HEK293 (cell line): Measurements from ENCODE around the gene FAM124A.
"Not testable (repeated sequence)": the region's sequence is repeated elsewhere in the genome, so short reads cannot be mapped to it uniquely, and the experiment has no call there.

Source experiments
- CTCF ChIA-PET: fragments of 350-600 bp; formaldehyde crosslinking; extraction: SDS; loops from one replicate; lab custom pipeline; 2021; ENCODE audit warnings: antibody characterized with exemption; lab: Yijun Ruan, JAX
- POLR2A ChIA-PET: fragments of 300-600 bp; formaldehyde crosslinking; extraction: SDS; loops from one replicate; lab custom pipeline; 2020; ENCODE audit warnings: antibody characterized with exemption, inconsistent platforms; lab: Yijun Ruan, JAX
- H3K27ac ChIP-seq: fragments of 200-500 bp; sonication (Bioruptor generic); 2 replicates; pipeline ENCODE4 v1.5.1; 2014; ENCODE audit warnings: low read depth, low read length, control low read depth, inconsistent platforms; ENCODE audit errors: extremely low read depth
- H3K36me3 ChIP-seq, 2 experiments: fragments of 200-500 bp in 1 of 2; sonication (Bioruptor generic) in 1 of 2; 1 replicate in 1 of 2; 2 replicates in 1 of 2; pipeline ENCODE4 v1.5.1; 2014 to 2017; ENCODE audit warnings: inconsistent platforms in 2 of 2, low read length in 2 of 2; ENCODE audit not compliant: control insufficient read depth in 2 of 2, insufficient read depth in 1 of 2
- H3K4me1 ChIP-seq: fragments of 200-500 bp; sonication (Bioruptor generic); 2 replicates; pipeline ENCODE4 v1.5.1; 2014; ENCODE audit warnings: mild to moderate bottlenecking, low read length, inconsistent platforms; ENCODE audit not compliant: control insufficient read depth, insufficient read depth
- H3K4me3 ChIP-seq: 2 replicates; pipeline ENCODE4 v1.5.1; 2011; ENCODE audit warnings: low read depth, mild to moderate bottlenecking, control low read depth, low read length, moderate library complexity
- H3K9me3 ChIP-seq: fragments of 200-500 bp; sonication (Bioruptor generic); 2 replicates; pipeline ENCODE4 v1.5.1; 2014; ENCODE audit warnings: low read depth, low read length, inconsistent platforms; ENCODE audit not compliant: control insufficient read depth, insufficient read depth
- EGR2 ChIP-seq: fragments of 450-650 bp; formaldehyde crosslinking; IDR thresholded peaks from 2 replicates; pipeline ENCODE4 v1.5.1; 2016; ENCODE audit warnings: low read depth, missing biosample characterization, missing genetic modification characterization
- GFI1B ChIP-seq: fragments of 450-650 bp; formaldehyde crosslinking; IDR thresholded peaks from 2 replicates; pipeline ENCODE4 v1.5.1; 2016; ENCODE audit warnings: missing biosample characterization, missing genetic modification characterization
- GLI2 ChIP-seq: fragments of 450-650 bp; formaldehyde crosslinking; IDR thresholded peaks from 2 replicates; pipeline ENCODE4; 2017; ENCODE audit warnings: missing biosample characterization, missing genetic modification characterization, low read depth, borderline replicate concordance
- GLI4 ChIP-seq: fragments of 450-650 bp; formaldehyde crosslinking; IDR thresholded peaks from 2 replicates; pipeline ENCODE4 v1.5.1; 2016; ENCODE audit warnings: missing biosample characterization, missing genetic modification characterization
- HOXC10 ChIP-seq: sonication (generic); formaldehyde crosslinking; IDR thresholded peaks from 2 replicates; pipeline ENCODE4 v1.8.1; 2023; ENCODE audit warnings: mild to moderate bottlenecking, missing genetic modification reagents
- ZFHX2 ChIP-seq: fragments of 450-650 bp; formaldehyde crosslinking; conservative IDR thresholded peaks from 2 replicates; pipeline ENCODE4 v1.5.1; 2016; ENCODE audit warnings: missing biosample characterization, missing genetic modification characterization
- ZFP69B ChIP-seq: fragments of 450-650 bp; formaldehyde crosslinking; IDR thresholded peaks from 2 replicates; pipeline ENCODE4 v1.5.1; 2016; ENCODE audit warnings: missing biosample characterization, missing genetic modification characterization
- ZNF184 ChIP-seq: fragments of 450-650 bp; IDR thresholded peaks from 2 replicates; pipeline ENCODE4 v1.5.1; 2018; ENCODE audit warnings: missing biosample characterization, mild to moderate bottlenecking, missing genetic modification characterization
- ZNF221 ChIP-seq: fragments of 450-650 bp; formaldehyde crosslinking; IDR thresholded peaks from 2 replicates; pipeline ENCODE4 v1.5.1; 2017; ENCODE audit warnings: missing biosample characterization, missing genetic modification characterization, borderline replicate concordance
- ZNF571 ChIP-seq: fragments of 450-650 bp; formaldehyde crosslinking; IDR thresholded peaks from 2 replicates; pipeline ENCODE4 v1.5.0; 2017; ENCODE audit warnings: missing biosample characterization, missing genetic modification characterization
- ZNF624 ChIP-seq: fragments of 450-650 bp; formaldehyde crosslinking; IDR thresholded peaks from 2 replicates; pipeline ENCODE4 v1.5.1; 2017; ENCODE audit warnings: missing biosample characterization, missing genetic modification characterization
- ZNF660 ChIP-seq: fragments of 450-650 bp; IDR thresholded peaks from 2 replicates; pipeline ENCODE4 v1.5.1; 2018; ENCODE audit warnings: missing biosample characterization, mild to moderate bottlenecking, missing genetic modification characterization
- ZSCAN23 ChIP-seq: fragments of 450-650 bp; formaldehyde crosslinking; IDR thresholded peaks from 2 replicates; pipeline ENCODE4 v1.5.1; 2016; ENCODE audit warnings: missing biosample characterization, missing genetic modification characterization
- TF ChIP-seq, protein P1 (sequence below): fragments of 450-650 bp; formaldehyde crosslinking; IDR thresholded peaks from 2 replicates; pipeline ENCODE4 v1.5.1; 2017; ENCODE audit warnings: missing biosample characterization, mild to moderate bottlenecking, missing genetic modification characterization, moderate library complexity
- TF ChIP-seq, protein P2 (sequence below): fragments of 450-650 bp; formaldehyde crosslinking; IDR thresholded peaks from 2 replicates; pipeline ENCODE4 v1.5.1; 2016; ENCODE audit warnings: missing biosample characterization, missing genetic modification characterization
- TF ChIP-seq, protein P3 (sequence below): fragments of 450-650 bp; formaldehyde crosslinking; IDR thresholded peaks from 2 replicates; pipeline ENCODE4 v1.5.1; 2016; ENCODE audit warnings: missing biosample characterization, missing genetic modification characterization
- TF ChIP-seq, protein P4 (sequence below): fragments of 450-650 bp; formaldehyde crosslinking; conservative IDR thresholded peaks from 2 replicates; pipeline ENCODE4 v1.5.1; 2016; ENCODE audit warnings: low read depth, missing biosample characterization, missing genetic modification characterization
- TF ChIP-seq, protein P5 (sequence below): fragments of 450-650 bp; formaldehyde crosslinking; IDR thresholded peaks from 2 replicates; pipeline ENCODE4 v1.5.1; 2017; ENCODE audit warnings: missing biosample characterization, missing genetic modification characterization

Gene FAM124A

DNA sequence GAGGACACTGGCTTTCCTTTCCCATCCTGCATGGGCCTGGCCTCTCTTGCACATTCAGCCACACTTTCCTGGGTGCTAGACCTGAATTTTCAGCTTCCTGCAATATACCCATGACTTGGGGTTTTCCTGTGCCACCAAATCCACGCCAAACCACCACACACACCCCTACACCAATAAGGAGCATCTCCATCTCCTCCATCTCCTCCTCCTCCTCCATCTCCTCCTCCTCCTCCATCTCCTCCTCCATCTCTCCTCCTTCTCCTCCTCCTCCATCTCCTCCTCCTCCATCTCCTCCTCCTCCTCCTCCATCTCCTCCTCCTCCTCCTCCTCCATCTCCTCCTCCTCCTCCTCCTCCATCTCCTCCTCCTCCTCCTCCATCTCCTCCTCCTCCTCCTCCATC is 66.1 kb downstream of the FAM124A start:
- H3K27ac ChIP-seq, POLR2A ChIA-PET, H3K9me3 ChIP-seq: not testable (repeated sequence)
- TF ChIP-seq ZFHX2 (tag by site-specific recombination) (peak; percentile 56; the same call in 1 of the 2 replicates), EGR2 (tag by site-specific recombination) (peak; percentile 66; the same call in 1 of the 2 replicates)
- TF ChIP-seq, all 188 proteins: peak for 2; not testable (repeated sequence) for 186
- not testable (repeated sequence) for H3K4me1 ChIP-seq, H3K4me3 ChIP-seq, H3K36me3 ChIP-seq
- CTCF ChIA-PET: interaction anchor here (0.5 to 5.1 kb wide), 7 partner anchors 8 to 1313 kb away, joined by 3 to 112 read pairs (median 6); no protein-coding TSS in a partner anchor

DNA sequence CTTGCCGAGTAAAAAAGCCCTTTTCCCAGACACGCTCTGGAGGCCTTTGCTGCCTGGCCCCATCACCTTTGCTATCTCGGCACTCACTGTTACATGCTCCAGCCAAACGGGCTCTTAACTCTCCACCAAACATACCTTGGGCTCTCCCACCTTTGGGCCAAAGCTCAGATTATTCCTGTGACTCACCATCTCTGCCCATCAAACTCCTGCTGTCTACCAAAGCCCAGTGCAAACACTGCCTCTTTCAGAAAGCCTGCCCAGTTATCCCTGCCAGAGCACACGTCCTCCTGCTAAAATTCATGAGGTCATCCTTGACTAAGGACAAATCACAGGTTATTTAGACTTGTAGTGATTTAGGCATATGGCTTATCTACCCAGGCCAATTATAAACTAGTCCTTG is 69.1 kb downstream of the FAM124A start:
- no peaks in the 10 kb centered on the region for H3K4me1 ChIP-seq
- H3K27ac ChIP-seq: no peak overlapping the region
- H3K4me3 ChIP-seq: no peak overlapping the region
- TF ChIP-seq GFI1B (tag by site-specific recombination): 0 out of 2 replicates have a peak, but pooled peaks have one; percentile 33
- TF ChIP-seq, protein P1, sequence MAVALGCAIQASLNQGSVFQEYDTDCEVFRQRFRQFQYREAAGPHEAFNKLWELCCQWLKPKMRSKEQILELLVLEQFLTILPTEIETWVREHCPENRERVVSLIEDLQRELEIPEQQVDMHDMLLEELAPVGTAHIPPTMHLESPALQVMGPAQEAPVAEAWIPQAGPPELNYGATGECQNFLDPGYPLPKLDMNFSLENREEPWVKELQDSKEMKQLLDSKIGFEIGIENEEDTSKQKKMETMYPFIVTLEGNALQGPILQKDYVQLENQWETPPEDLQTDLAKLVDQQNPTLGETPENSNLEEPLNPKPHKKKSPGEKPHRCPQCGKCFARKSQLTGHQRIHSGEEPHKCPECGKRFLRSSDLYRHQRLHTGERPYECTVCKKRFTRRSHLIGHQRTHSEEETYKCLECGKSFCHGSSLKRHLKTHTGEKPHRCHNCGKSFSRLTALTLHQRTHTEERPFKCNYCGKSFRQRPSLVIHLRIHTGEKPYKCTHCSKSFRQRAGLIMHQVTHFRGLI (tag by site-specific recombination): no peak
- no peaks in the 10 kb centered on the region for H3K36me3 ChIP-seq
- POLR2A ChIA-PET: no interaction called here
- no peaks in the 10 kb centered on the region for H3K9me3 ChIP-seq
- CTCF ChIA-PET: interaction anchor here (1.6 kb wide), 1 partner anchor 165 kb away, joined by 5 read pairs; no protein-coding TSS in a partner anchor

DNA sequence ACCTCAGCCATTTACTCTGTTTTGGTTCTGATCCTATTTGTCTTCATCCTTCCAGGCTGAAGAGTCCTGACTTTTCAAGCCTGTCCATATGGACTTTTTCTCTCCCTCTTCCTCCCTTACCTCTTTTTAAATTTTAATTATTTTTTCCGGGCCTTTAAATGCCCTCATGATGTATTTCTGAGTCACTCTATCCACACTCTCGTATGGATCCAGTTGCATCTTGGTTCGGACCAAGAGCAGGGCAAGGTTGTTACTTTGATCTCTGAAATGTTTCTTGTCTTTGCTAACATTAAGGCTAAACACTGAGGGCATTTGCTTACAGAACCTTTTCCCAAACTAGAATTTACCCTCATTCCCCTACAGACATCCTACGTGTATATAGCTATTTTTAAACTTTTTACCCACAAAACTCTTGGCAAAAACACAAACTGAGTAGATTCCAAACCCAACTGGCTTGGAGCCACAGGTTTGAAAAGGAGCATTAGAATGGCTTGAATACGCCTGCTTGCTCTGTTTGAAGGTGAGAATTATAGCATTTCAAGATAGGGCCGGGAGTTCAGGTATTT is 69.9 kb downstream of the FAM124A start:
- POLR2A ChIA-PET: no interaction called here
- no peak overlapping the region for H3K4me3 ChIP-seq
- H3K9me3 ChIP-seq: no peaks in the 10 kb centered on the region
- no peak overlapping the region for H3K27ac ChIP-seq
- TF ChIP-seq ZNF660 (tag by site-specific recombination) (no peak), ZSCAN23 (tag by site-specific recombination) (no peak), GLI4 (tag by site-specific recombination) (no peak), ZNF624 (no peak), ZNF571 (tag by site-specific recombination) (no peak), GLI2 (no peak), EGR2 (tag by site-specific recombination) (no peak), ZFP69B (tag by site-specific recombination) (no peak), ZFHX2 (tag by site-specific recombination) (no peak), ZNF221 (tag by site-specific recombination) (no peak), HOXC10 (CRISPR knock-in tag) (no peak), ZNF184 (tag by site-specific recombination) (no peak)
- TF ChIP-seq, protein P2, sequence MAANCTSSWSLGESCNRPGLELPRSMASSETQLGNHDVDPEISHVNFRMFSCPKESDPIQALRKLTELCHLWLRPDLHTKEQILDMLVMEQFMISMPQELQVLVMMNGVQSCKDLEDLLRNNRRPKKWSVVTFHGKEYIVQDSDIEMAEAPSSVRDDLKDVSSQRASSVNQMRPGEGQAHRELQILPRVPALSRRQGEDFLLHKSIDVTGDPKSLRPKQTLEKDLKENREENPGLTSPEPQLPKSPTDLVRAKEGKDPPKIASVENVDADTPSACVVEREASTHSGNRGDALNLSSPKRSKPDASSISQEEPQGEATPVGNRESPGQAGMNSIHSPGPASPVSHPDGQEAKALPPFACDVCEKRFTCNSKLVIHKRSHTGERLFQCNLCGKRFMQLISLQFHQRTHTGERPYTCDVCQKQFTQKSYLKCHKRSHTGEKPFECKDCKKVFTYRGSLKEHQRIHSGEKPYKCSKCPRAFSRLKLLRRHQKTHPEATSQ: no peak
- TF ChIP-seq, protein P3, sequence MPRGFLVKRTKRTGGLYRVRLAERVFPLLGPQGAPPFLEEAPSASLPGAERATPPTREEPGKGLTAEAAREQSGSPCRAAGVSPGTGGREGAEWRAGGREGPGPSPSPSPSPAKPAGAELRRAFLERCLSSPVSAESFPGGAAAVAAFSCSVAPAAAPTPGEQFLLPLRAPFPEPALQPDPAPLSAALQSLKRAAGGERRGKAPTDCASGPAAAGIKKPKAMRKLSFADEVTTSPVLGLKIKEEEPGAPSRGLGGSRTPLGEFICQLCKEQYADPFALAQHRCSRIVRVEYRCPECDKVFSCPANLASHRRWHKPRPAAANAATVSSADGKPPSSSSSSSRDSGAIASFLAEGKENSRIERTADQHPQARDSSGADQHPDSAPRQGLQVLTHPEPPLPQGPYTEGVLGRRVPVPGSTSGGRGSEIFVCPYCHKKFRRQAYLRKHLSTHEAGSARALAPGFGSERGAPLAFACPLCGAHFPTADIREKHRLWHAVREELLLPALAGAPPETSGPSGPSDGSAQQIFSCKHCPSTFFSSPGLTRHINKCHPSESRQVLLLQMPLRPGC (tag by site-specific recombination): no peak
- TF ChIP-seq, protein P4, sequence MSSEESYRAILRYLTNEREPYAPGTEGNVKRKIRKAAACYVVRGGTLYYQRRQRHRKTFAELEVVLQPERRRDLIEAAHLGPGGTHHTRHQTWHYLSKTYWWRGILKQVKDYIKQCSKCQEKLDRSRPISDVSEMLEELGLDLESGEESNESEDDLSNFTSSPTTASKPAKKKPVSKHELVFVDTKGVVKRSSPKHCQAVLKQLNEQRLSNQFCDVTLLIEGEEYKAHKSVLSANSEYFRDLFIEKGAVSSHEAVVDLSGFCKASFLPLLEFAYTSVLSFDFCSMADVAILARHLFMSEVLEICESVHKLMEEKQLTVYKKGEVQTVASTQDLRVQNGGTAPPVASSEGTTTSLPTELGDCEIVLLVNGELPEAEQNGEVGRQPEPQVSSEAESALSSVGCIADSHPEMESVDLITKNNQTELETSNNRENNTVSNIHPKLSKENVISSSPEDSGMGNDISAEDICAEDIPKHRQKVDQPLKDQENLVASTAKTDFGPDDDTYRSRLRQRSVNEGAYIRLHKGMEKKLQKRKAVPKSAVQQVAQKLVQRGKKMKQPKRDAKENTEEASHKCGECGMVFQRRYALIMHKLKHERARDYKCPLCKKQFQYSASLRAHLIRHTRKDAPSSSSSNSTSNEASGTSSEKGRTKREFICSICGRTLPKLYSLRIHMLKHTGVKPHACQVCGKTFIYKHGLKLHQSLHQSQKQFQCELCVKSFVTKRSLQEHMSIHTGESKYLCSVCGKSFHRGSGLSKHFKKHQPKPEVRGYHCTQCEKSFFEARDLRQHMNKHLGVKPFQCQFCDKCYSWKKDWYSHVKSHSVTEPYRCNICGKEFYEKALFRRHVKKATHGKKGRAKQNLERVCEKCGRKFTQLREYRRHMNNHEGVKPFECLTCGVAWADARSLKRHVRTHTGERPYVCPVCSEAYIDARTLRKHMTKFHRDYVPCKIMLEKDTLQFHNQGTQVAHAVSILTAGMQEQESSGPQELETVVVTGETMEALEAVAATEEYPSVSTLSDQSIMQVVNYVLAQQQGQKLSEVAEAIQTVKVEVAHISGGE: no peak
- TF ChIP-seq, protein P5, sequence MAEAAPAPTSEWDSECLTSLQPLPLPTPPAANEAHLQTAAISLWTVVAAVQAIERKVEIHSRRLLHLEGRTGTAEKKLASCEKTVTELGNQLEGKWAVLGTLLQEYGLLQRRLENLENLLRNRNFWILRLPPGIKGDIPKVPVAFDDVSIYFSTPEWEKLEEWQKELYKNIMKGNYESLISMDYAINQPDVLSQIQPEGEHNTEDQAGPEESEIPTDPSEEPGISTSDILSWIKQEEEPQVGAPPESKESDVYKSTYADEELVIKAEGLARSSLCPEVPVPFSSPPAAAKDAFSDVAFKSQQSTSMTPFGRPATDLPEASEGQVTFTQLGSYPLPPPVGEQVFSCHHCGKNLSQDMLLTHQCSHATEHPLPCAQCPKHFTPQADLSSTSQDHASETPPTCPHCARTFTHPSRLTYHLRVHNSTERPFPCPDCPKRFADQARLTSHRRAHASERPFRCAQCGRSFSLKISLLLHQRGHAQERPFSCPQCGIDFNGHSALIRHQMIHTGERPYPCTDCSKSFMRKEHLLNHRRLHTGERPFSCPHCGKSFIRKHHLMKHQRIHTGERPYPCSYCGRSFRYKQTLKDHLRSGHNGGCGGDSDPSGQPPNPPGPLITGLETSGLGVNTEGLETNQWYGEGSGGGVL: no peak
- no peaks in the 10 kb centered on the region for H3K36me3 ChIP-seq
- CTCF ChIA-PET: interaction anchor here (1.6 kb wide), 1 partner anchor 166 kb away, joined by 5 read pairs; no protein-coding TSS in a partner anchor
- no peaks in the 10 kb centered on the region for H3K4me1 ChIP-seq
